ENCODE data around the gene CLTA.
"Not testable (repeated sequence)": the region's sequence is repeated elsewhere in the genome, so short reads cannot be mapped to it uniquely, and the experiment has no call there.

CLTA gene

GRCh38 chr9:36248061-36248460 lies 57.3 kb downstream of the CLTA start:
- not testable (repeated sequence) for DNase-seq

- DNase-seq: no peak
Measured at GRCh38 chr9:36249189-36249588, 58.5 kb downstream of the CLTA start.

GRCh38 chr9:36250079-36250478 lies 59.4 kb downstream of the CLTA start:
- DNase-seq: no peak

GRCh38 chr9:36251428-36251827 lies 60.7 kb downstream of the CLTA start:
- DNase-seq: no peak

GRCh38 chr9:36258208-36258995 lies 67.7 kb downstream of the CLTA start, which contains the start of gene GNE:
Gene GNE, minus strand, starts transcription at chr9:36258448. Its CDS starts 9,093 bp downstream, at chr9:36249355.
- peak; percentile 98 for DNase-seq

GRCh38 chr9:36258996-36259533 lies 68.3 kb downstream of the CLTA start:
- DNase-seq: no peak
